Bronchial smooth muscle cell (primary cell): ENCODE measurements around the gene HAS3. TPM values are rescaled to one million over a fixed set of nuclear protein-coding genes. Genes with fewer than 3 reads are reported as not detected.

ENCODE experiments used
- total RNA-seq: library from RNA; depleted of rRNA; stranded (reverse); fragments of >200 nt; gene quantifications from 2 replicates; pipeline ENCODE4 v1.2.1, GENCODE V29; 2014

Gene HAS3, protein sequence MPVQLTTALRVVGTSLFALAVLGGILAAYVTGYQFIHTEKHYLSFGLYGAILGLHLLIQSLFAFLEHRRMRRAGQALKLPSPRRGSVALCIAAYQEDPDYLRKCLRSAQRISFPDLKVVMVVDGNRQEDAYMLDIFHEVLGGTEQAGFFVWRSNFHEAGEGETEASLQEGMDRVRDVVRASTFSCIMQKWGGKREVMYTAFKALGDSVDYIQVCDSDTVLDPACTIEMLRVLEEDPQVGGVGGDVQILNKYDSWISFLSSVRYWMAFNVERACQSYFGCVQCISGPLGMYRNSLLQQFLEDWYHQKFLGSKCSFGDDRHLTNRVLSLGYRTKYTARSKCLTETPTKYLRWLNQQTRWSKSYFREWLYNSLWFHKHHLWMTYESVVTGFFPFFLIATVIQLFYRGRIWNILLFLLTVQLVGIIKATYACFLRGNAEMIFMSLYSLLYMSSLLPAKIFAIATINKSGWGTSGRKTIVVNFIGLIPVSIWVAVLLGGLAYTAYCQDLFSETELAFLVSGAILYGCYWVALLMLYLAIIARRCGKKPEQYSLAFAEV
- 0.32 and 0.69 TPM in 2 replicates for total RNA-seq

DNA sequence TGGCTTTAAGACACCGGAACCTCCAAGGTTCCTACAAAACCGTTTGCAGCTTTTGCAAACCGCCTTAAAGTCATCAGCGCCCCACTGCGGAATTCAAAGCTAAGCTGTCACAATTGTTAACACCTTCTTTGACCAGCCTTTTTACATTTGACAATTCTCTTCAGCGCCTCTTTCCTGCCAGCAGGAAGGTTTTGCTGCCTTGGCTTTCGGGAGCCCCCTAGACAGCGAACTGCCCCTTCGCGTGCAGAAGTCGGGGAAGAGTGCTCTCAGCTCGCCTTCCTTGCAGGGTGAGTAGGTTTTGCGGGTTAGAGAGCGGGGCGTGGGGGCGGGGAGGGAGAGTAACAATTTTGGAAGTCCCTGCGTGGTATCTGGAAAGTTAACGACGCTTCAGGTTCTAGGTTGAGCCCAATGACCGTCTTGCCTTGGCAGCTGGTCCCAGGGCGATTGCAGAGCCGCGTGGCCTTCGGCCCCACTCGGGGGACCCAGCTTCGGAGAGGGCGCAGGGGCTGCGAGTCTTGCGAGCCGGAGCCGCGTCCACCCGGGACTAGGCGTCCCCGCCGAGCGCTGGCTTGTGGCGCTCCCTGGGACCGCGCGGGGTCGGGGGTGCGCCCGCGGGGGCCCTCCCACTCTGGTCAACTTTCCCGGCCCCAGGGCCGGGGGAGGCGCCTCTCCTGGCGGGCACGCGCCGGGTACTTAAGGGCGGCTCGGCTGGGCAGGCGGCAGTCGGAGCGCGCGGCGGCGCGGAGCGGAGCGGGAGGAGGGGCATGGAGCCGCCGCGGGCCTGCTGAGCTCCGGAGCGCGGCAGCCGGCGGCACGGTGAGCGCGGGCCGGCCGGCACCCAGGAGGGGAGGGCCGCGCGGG, at the start of gene HAS3:
HAS3 (plus strand) TSS at position 153 of the 861 bp plus-strand sequence. CDS start 3,743 bp downstream, outside the sequence.

DNA sequence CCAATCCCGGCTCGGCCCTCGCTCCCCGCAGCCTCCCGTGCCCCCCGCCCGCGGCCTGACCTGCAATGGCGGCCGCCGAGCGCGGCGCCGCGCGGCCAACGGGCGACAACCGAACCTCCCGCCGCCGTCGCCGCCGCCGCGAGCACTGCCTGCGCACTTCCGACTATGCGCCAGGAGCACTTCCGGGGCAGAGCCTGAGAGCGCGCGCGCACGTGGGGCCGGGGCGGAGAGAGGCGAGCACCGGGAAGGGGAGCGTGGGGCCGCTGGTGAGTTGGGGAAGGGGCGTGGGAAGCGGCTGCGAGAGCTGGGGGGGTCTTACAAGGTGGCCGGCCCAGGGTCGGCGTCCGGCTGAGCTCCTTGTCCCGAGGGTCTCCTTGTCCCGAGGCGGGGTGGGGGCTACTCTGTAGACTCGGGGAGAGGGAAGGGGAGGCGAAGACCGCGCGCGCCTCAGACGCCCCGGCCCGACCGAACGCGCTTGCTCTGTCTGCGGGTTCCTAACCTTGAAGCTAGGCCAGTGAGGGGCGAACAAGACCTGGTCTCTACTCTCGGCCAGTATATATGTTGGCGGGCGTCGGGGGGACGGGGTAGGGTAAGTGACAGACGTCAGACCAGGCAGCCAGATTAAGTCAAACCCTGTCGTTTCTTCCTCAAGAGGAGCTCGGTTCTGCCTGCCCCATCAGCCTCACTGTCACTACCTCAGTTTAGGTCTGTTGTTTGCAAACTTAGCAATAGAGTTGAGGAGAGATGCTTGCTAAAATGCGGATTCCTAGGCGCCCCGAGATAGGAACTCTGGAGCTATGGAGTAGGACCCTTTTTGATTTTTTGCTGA, 27.2 kb downstream of the HAS3 start, which contains the start of the genes CHTF8 and UTP4:
CHTF8 (minus strand) TSS at position 165 of the 829 bp plus-strand sequence. CDS start 11,130 bp downstream, outside the sequence.
UTP4 (plus strand) TSS at position 226 of the 829 bp plus-strand sequence. CDS start 811 bp downstream, outside the sequence.

Other genes with a start within 250 kb of the HAS3 start
- gene CHTF8, start 26.9 kb downstream of the HAS3 start, total RNA-seq, result 23.1 and 43.5 TPM in 2 replicates
- 10.6 and 14.1 TPM in 2 replicates for gene UTP4, start 27.0 kb downstream of the HAS3 start, total RNA-seq
- 37.8 and 67.1 TPM in 2 replicates for gene SNTB2, start 81.5 kb downstream of the HAS3 start, total RNA-seq
- 25.9 and 28.1 TPM in 2 replicates for gene VPS4A, start 205.7 kb downstream of the HAS3 start, total RNA-seq
- gene PDF, start 224.9 kb downstream of the HAS3 start, total RNA-seq, result 6.7 and 7.1 TPM in 2 replicates
- gene COG8, start 233.9 kb downstream of the HAS3 start, total RNA-seq, result 22.3 and 24.0 TPM in 2 replicates
- gene NIP7, start 234.1 kb downstream of the HAS3 start, total RNA-seq, result 13.6 and 17.8 TPM in 2 replicates
- not detected in 2 replicates for gene TMED6, start 246.1 kb downstream of the HAS3 start, total RNA-seq